Sigmoid colon (tissue), 7 donors: Measurements from ENCODE around the gene OR2A7. TPM values are rescaled to one million over a fixed set of nuclear protein-coding genes. Genes with fewer than 3 reads are reported as not detected.
"Not testable (repeated sequence)": the region's sequence is repeated elsewhere in the genome, so short reads cannot be mapped to it uniquely, and the experiment has no call there.

ENCODE experiments used
- DNase-seq: peaks from one replicate; pipeline ENCODE4 v3.0.0-alpha.2; 2019
- H3K27ac ChIP-seq, 4 donors: fragments of 200-600 bp; sonication (generic); one replicate each; pipeline ENCODE4 v1.5.1; 2016 to 2019; ENCODE audit warnings: mild to moderate bottlenecking in 1 of 4
- H3K27me3 ChIP-seq, 3 donors: fragments of 200-600 bp; sonication (generic); one replicate each; pipeline ENCODE4 v1.5.1; 2019; ENCODE audit warnings: mild to moderate bottlenecking in 1 of 3
- H3K36me3 ChIP-seq, 4 donors: fragments of 200-600 bp; sonication (generic); one replicate each; pipeline ENCODE4 v1.5.1; 2016 to 2019
- H3K4me1 ChIP-seq, 4 donors: fragments of 200-600 bp; sonication (generic); one replicate each; pipeline ENCODE4 v1.5.1; 2017 to 2019
- H3K4me3 ChIP-seq, 4 donors: fragments of 200-600 bp; sonication (generic); one replicate each; pipeline ENCODE4 v1.5.1; 2017 to 2019; ENCODE audit warnings: mild to moderate bottlenecking in 2 of 4, moderate library complexity in 1 of 4
- H3K9me3 ChIP-seq, 4 donors: fragments of 200-600 bp in 3 of 4; sonication (generic) in 3 of 4; one replicate each; pipeline versions ENCODE4 v1.5.1 to v1.6.1; 2013 to 2019
- EP300 ChIP-seq, 4 donors: sonication (generic); formaldehyde crosslinking; IDR thresholded peaks; one replicate each; pipeline ENCODE4 v1.6.1; 2017; ENCODE audit warnings: antibody characterized with exemption in 4 of 4
- POLR2A ChIP-seq, 2 donors: fragments of 450-650 bp; IDR thresholded peaks; one replicate each; pipeline ENCODE4 v1.6.1; 2016; ENCODE audit warnings: antibody characterized with exemption in 2 of 2, mild to moderate bottlenecking in 2 of 2, moderate library complexity in 2 of 2
- POLR2AphosphoS5 ChIP-seq, 4 donors: sonication (generic); formaldehyde crosslinking; IDR thresholded peaks; one replicate each; pipeline ENCODE4 v1.6.1; 2017; ENCODE audit warnings: antibody characterized with exemption in 4 of 4
- WGBS, 2 donors: extraction: QIAGEN DNeasy Blood & Tissue Kit; methylation state at CpG; one replicate each; pipeline ENCODE4 v1.1.7; 2013; 5-methylcytosine and 5-hydroxymethylcytosine counted together
- intact Hi-C: fragments of 100-400 bp; cut with DNase I; formaldehyde crosslinking; loops from one replicate; pipeline ENCODE4 v1.15.1; 2023
- polyA plus RNA-seq, 3 donors: library from polyadenylated mRNA; stranded (reverse); fragments of 200-250 nt; gene quantifications; one replicate each; pipeline ENCODE4 v1.2.3, GENCODE V29; 2013
- total RNA-seq, 4 donors: library from RNA; depleted of rRNA; stranded (reverse); fragments of >200 nt; gene quantifications; one replicate each; pipeline ENCODE4 v1.1.0, GENCODE V29; 2016
- TF ChIP-seq, protein P1 (sequence below), 4 experiments: fragments of 450-650 bp in 3 of 4; fragments of 200-600 bp in 1 of 4; IDR thresholded peaks; one replicate each; pipeline ENCODE4 v1.5.1; 2016 to 2019; ENCODE audit warnings: antibody characterized with exemption in 4 of 4, mild to moderate bottlenecking in 3 of 4, moderate library complexity in 2 of 4
- donor health status: healthy with polysubstance abuse.
- donor health status: Bipolar disorder and iron deficiency.
- donor health status: healthy.

The OR2A7 gene
- total and polyA plus RNA-seq, 7 donors = 0.33 to 8.6 (median 1.4) TPM

DNA sequence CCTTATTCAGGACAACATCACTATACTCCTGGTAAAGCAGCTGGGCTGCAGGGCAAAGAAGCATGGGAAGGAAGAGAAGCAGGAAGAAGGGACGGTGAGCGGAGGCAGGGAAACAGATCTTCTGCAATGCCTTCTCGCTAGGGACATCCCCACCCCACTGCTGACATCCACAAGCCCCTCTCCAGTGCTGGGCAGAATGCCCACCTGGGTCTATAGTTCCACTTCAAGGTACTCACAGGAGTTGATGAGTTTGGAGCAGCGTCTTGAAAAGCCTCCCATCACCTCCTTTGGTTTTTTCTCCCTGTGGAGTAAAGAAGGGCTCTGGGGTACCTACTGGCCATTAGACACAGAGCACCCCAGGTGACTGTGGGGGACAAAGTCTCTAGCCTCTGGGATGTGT, 17.9 kb upstream of the OR2A7 start:
- DNase-seq, intact Hi-C loops, H3K27me3 ChIP-seq, H3K27ac ChIP-seq, H3K4me1 ChIP-seq, H3K9me3 ChIP-seq, H3K36me3 ChIP-seq, H3K4me3 ChIP-seq: not testable (repeated sequence)
- WGBS, 2 donors = 92 to 98% methylated on average over 2 of the region's 4 CpGs

DNA sequence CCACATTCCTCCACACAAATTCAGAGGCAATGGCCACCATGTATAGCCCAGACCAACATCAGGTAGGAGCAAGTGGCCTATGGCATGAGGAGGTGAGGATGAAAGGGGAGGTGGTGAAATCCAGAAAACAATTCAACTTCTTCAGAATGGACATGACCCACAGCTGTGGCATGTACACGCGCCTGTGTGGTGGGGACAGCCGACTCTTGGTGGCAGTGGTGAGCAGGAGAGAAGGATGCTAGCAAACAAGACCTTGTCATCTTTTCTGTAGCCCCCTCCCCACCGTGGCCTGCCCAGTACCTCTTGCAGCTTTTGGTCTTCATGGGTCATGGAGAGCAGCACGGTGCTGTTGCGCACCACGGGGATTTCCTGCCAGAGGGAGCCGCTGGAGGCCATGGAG, 17.4 kb upstream of the OR2A7 start:
- H3K9me3 ChIP-seq, H3K4me1 ChIP-seq, H3K27me3 ChIP-seq, intact Hi-C loops, H3K27ac ChIP-seq, DNase-seq, H3K36me3 ChIP-seq, H3K4me3 ChIP-seq: not testable (repeated sequence)
- WGBS, 2 donors = no CpG with 5 or more reads among the region's 8 CpGs

DNA sequence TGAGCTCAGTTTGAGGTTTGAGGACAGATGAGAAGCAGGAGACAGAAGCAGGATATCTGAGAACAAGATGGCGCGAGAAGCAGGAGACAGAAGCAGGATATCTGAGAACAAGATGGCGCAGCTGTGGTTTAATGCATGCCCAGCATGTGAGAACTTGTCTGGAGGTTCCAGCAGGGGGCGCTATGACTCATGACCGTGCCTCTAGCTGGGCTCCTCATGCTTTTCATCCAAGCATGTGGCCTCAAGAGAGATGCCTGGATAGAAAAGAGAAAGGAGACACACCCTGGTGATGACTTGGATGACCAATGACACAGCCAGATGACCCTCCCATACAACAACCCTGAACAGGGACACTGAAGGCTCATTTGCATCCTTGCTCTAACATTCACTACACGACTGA, 15.4 kb upstream of the OR2A7 start:
- 99 to 100% methylated on average over 3 of the region's 6 CpGs for WGBS, 2 donors
- DNase-seq, intact Hi-C loops, H3K4me1 ChIP-seq, H3K27me3 ChIP-seq, H3K36me3 ChIP-seq, H3K9me3 ChIP-seq, H3K4me3 ChIP-seq, H3K27ac ChIP-seq: not testable (repeated sequence)

DNA sequence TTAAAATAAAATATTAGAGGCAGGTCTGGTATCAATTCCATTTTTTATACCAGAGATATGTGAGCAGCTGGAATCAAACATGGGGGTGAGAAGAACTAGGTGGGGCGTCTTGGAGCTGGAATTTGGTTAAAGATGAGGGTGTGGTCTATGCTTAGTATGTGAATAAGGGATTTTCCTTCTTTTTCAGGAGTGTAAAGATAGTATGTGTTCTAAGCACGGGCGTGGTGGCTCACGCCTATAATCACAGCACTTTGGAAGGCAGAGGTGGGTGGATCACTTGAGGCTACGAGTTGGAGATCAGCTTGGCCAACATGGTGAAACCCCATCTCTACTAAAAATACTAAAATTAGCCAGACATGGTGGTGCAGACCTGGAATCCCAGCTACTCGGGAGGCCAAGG, 10.7 kb upstream of the OR2A7 start:
- 70 to 85% methylated on average over 4 of the region's 6 CpGs for WGBS, 2 donors
- H3K4me3 ChIP-seq, H3K4me1 ChIP-seq, H3K27ac ChIP-seq, H3K27me3 ChIP-seq, intact Hi-C loops, H3K36me3 ChIP-seq, H3K9me3 ChIP-seq: not testable (repeated sequence)
- DNase-seq = peak; percentile 26

DNA sequence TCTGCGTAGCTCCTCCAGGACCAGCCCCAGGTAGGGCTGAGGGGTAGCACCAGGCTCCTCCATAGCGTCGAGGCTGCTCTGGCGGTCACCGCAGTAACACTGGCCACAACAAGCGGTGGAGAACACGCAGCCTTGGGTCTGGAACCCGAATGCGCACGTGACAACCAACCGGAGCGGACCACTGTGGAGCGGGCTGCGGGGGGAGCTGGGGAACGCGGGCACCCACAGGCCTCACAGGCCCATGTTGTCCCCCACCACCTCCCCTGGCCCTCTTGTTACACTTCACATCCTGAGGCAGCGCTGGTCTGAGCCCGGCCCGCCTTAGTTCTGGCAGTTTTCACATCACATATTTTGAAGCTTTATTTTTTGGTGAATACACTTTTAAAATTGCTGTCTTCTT, 4.6 kb upstream of the OR2A7 start, which contains the start of gene CTAGE8:
TSS of gene CTAGE8 (minus strand) at position 101 of the 400 bp plus-strand sequence. CDS start at position 63, 38 bp downstream.
- DNase-seq, H3K9me3 ChIP-seq, intact Hi-C loops, H3K27me3 ChIP-seq, H3K36me3 ChIP-seq, H3K4me1 ChIP-seq, H3K4me3 ChIP-seq, H3K27ac ChIP-seq: not testable (repeated sequence)
- WGBS, 2 donors = no CpG with 5 or more reads among the region's 19 CpGs

DNA sequence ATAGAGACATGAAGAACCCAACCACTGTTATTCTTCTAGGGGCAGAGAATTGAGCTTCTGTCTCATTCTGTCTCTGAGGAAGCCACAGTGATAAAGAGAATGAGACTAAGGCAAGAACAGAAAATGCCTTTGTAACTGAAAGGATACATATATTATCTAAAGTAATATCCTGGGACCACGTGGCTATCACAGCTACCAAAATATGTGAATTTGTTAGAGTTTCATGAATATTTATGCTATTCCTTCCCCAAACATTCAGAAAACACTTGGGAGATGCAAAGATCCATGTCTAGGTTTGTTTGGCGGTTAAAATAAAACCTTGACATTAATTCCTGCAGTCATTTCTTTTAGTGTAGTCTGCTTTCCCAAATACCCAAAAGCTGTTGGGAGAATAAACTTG, 2.5 kb downstream of the OR2A7 start:
- WGBS, 2 donors = no CpG with 5 or more reads among the region's 2 CpGs
- H3K27ac ChIP-seq, H3K4me1 ChIP-seq, DNase-seq, H3K27me3 ChIP-seq, H3K4me3 ChIP-seq, intact Hi-C loops, H3K36me3 ChIP-seq, H3K9me3 ChIP-seq: not testable (repeated sequence)

DNA sequence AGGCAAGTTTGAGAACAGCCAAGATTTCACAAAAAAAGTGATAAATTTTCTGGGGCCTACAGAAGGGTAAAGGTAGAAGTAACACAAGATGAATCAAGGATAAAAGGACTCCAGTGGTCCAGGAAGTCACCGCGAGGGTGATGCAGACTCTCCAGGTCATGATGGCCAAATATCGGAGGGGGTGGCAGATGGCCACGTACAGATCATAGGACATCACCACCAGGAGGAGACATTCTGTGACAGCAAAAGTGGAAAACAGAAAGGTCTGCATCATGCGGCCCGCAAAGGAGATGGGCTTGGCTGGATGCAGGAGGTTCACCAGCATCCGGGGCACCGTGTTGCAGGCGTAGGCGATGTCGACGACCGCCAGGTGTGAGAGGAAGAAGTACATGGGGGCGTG, 5.5 kb downstream of the OR2A7 start:
- H3K27ac ChIP-seq, DNase-seq, H3K4me3 ChIP-seq, H3K4me1 ChIP-seq, H3K27me3 ChIP-seq, H3K9me3 ChIP-seq, H3K36me3 ChIP-seq, intact Hi-C loops: not testable (repeated sequence)
- no CpG with 5 or more reads among the region's 14 CpGs for WGBS, 2 donors

DNA sequence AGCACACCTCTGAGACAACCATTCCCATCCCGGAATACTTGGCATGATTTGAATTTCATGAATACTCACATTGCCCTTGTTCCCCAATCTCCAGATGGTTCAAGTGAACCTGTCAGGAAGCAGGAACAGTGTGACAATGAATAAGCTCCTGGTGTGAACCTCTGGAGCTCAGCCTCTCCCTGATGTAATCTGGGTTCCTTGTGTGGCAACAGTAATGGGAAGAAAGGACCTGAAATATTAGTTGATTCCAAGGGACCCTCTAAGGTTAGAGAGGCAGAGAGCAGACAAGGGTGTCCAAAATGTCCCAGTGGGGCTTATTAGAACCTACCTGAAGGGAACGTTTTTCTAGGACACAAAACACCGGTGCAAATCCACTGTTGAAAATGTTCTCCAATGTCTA, 8.5 kb downstream of the OR2A7 start:
- 93% methylated on average over 3 of the region's 3 CpGs for WGBS, 2 donors
- H3K36me3 ChIP-seq = no peaks in the 10 kb centered on the region
- H3K27ac ChIP-seq = no peak overlapping the region
- H3K9me3 ChIP-seq = no peaks in the 10 kb centered on the region
- no peak for DNase-seq
- intact Hi-C loops = no loop called here
- no peaks in the 10 kb centered on the region for H3K4me1 ChIP-seq
- no peak for TF ChIP-seq EP300 (IDR thresholded peaks at IDR 0.05)
- no peak for TF ChIP-seq POLR2AphosphoS5 (IDR thresholded peaks at IDR 0.05)
- TF ChIP-seq, protein P1, sequence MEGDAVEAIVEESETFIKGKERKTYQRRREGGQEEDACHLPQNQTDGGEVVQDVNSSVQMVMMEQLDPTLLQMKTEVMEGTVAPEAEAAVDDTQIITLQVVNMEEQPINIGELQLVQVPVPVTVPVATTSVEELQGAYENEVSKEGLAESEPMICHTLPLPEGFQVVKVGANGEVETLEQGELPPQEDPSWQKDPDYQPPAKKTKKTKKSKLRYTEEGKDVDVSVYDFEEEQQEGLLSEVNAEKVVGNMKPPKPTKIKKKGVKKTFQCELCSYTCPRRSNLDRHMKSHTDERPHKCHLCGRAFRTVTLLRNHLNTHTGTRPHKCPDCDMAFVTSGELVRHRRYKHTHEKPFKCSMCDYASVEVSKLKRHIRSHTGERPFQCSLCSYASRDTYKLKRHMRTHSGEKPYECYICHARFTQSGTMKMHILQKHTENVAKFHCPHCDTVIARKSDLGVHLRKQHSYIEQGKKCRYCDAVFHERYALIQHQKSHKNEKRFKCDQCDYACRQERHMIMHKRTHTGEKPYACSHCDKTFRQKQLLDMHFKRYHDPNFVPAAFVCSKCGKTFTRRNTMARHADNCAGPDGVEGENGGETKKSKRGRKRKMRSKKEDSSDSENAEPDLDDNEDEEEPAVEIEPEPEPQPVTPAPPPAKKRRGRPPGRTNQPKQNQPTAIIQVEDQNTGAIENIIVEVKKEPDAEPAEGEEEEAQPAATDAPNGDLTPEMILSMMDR (IDR thresholded peaks at IDR 0.05) = no peak
- no peak for TF ChIP-seq POLR2A (IDR thresholded peaks at IDR 0.05)
- no peaks in the 10 kb centered on the region for H3K27me3 ChIP-seq
- H3K4me3 ChIP-seq = no peak overlapping the region

DNA sequence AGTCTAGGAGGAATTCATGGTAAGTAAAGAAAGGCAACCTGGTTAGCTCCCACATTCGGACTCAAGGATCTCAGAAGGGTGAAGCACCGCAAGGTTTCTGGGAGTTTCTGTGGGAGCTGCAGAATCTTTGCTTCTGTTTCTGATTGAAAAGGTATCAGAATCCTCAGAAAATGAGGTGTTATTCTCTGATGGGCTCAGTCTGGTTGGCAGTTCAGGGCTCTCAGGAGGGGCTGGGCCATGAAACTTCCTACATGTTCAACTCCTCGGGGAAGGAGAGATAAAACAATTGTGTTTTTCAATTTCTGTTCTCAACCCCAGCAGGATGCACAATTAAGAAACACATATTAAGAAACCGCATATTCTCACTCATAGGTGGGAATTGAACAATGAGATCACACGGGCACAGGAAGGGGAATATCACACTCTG, 9.1 kb downstream of the OR2A7 start:
- Histone ChIP-seq H3K9me3 (no peaks in the 10 kb centered on the region), H3K4me1 (no peaks in the 10 kb centered on the region), H3K4me3 (no peak overlapping the region), H3K27ac (no peak overlapping the region), H3K27me3 (no peaks in the 10 kb centered on the region), H3K36me3 (no peaks in the 10 kb centered on the region)
- DNase-seq = peak; percentile 37
- intact Hi-C loops = no loop called here
- TF ChIP-seq EP300 (IDR thresholded peaks at IDR 0.05) (no peak), POLR2A (IDR thresholded peaks at IDR 0.05) (no peak), POLR2AphosphoS5 (IDR thresholded peaks at IDR 0.05) (no peak)
- TF ChIP-seq, protein P1 (IDR thresholded peaks at IDR 0.05) = no peak
- WGBS, 2 donors = 85 to 90% methylated on average over 5 of the region's 5 CpGs

DNA sequence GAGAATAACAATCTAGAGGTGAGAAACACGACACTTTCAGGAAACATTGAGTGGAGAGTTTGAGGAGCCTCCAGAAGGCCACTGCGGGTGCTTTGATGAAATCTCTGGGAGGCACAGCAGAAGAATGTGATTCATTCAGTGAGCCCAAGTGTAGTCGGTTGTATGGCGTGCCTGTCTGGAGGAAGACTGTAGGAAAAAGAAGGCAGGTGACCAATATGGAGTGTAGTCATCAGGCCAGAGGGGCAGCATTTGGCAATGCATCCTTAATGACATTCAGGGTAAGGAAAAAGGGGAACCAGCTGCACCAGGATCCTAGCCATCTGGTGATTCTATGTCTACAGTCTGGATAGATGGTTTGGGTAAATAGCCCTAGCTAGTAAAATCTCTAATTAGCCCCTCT, 12.3 kb downstream of the OR2A7 start:
- H3K4me3 ChIP-seq, H3K27ac ChIP-seq, DNase-seq, H3K27me3 ChIP-seq, H3K36me3 ChIP-seq, H3K4me1 ChIP-seq, H3K9me3 ChIP-seq, intact Hi-C loops: not testable (repeated sequence)
- no CpG with 5 or more reads among the region's 4 CpGs for WGBS, 2 donors

DNA sequence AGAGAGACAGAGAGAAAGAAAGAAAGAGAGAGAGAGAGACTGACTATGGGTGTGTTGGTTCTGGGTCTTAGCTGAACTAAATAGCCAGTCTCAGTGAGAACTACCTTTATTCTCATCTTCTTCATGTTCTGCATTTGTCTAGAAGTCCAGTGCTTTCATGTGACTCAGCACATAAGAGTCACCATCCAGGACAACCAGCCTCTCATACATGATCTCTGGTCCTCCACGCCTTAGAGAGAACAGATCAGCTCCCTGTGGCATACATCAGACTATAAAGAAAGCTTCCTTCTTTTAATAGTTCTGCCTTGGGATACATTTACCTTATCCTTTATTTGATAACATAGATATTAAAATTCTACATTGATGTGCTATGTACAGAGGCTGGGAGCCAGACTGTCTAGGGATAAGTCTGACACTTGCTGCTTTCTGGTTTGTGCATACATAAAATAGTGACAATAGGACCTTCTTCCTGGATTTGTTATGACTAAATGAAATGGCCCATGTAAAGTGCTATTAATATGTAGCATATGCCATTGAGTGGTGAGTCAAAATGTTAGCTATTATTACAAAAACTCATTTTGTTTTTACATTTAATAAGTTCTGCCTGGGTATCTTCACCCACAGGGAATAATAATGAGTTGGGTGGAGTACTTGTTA, 16.8 kb downstream of the OR2A7 start:
- H3K4me3 ChIP-seq, intact Hi-C loops, H3K27ac ChIP-seq, H3K9me3 ChIP-seq, H3K36me3 ChIP-seq, H3K4me1 ChIP-seq, DNase-seq, H3K27me3 ChIP-seq: not testable (repeated sequence)
- no CpG with 5 or more reads among the region's 1 CpG for WGBS, 2 donors
